ENCODE measurements around the gene ZDHHC17. TPM values are rescaled to one million over a fixed set of nuclear protein-coding genes. Genes with fewer than 3 reads are reported as not detected.

The ZDHHC17 gene
- total RNA-seq, 1 donor from 2014 or later: 42.5 TPM

GRCh38 chr12:76739896-76740295, 24.0 kb upstream of the ZDHHC17 start:
- no peak for TF ChIP-seq CTCF (conservative IDR thresholded peaks at IDR 0.05)
- Mint-ChIP-seq H3K4me1 (ENCODE audit: unreplicated experiment) (no peaks in the 10 kb centered on the region), H3K36me3 (no peaks in the 10 kb centered on the region), H3K9me3 (peaks cover 15% of the 10 kb centered on the region), H3K27me3 (no peaks in the 10 kb centered on the region), H3K4me3 (no peak overlapping the region), H3K27ac (no peak overlapping the region)
- no peak for DNase-seq (ENCODE audit: extremely low spot score, unreplicated experiment)

- Mint-ChIP-seq H3K4me3 (no peak overlapping the region), H3K4me1 (ENCODE audit: unreplicated experiment) (no peaks in the 10 kb centered on the region)
- no peak for TF ChIP-seq CTCF (conservative IDR thresholded peaks at IDR 0.05)
These were observed 23.4 kb upstream of the ZDHHC17 start for GRCh38 chr12:76740501-76740900.

GRCh38 chr12:76745343-76745742, 18.6 kb upstream of the ZDHHC17 start:
- H3K9me3 Mint-ChIP-seq: no peaks in the 10 kb centered on the region
- TF ChIP-seq CTCF (conservative IDR thresholded peaks at IDR 0.05): no peak
- no peaks in the 10 kb centered on the region for H3K36me3 Mint-ChIP-seq
- no peaks in the 10 kb centered on the region for H3K27me3 Mint-ChIP-seq
- no peaks in the 10 kb centered on the region for H3K4me1 Mint-ChIP-seq (ENCODE audit: unreplicated experiment)
- H3K27ac Mint-ChIP-seq: no peak overlapping the region
- no peak for DNase-seq (ENCODE audit: extremely low spot score, unreplicated experiment)
- no peak overlapping the region for H3K4me3 Mint-ChIP-seq

More at GRCh38 chr12:76740501-76740900, 23.4 kb upstream of the ZDHHC17 start:
- no peak for DNase-seq (ENCODE audit: extremely low spot score, unreplicated experiment)
- Mint-ChIP-seq H3K27me3 (no peaks in the 10 kb centered on the region), H3K27ac (no peak overlapping the region), H3K36me3 (no peaks in the 10 kb centered on the region), H3K9me3 (peaks cover 15% of the 10 kb centered on the region)

GRCh38 chr12:76746516-76746915, 17.4 kb upstream of the ZDHHC17 start:
- no peaks in the 10 kb centered on the region for H3K4me1 Mint-ChIP-seq (ENCODE audit: unreplicated experiment)
- DNase-seq (ENCODE audit: extremely low spot score, unreplicated experiment): no peak

GRCh38 chr12:76747245-76747644, 16.7 kb upstream of the ZDHHC17 start:
- Mint-ChIP-seq H3K4me3 (no peak overlapping the region), H3K9me3 (no peaks in the 10 kb centered on the region), H3K36me3 (no peaks in the 10 kb centered on the region), H3K27ac (no peak overlapping the region), H3K27me3 (no peaks in the 10 kb centered on the region), H3K4me1 (ENCODE audit: unreplicated experiment) (no peaks in the 10 kb centered on the region)
- no peak for TF ChIP-seq CTCF (conservative IDR thresholded peaks at IDR 0.05)
- no peak for DNase-seq (ENCODE audit: extremely low spot score, unreplicated experiment)

More at GRCh38 chr12:76746516-76746915, 17.4 kb upstream of the ZDHHC17 start:
- Mint-ChIP-seq H3K36me3 (no peaks in the 10 kb centered on the region), H3K27me3 (no peaks in the 10 kb centered on the region), H3K9me3 (no peaks in the 10 kb centered on the region), H3K4me3 (no peak overlapping the region), H3K27ac (no peak overlapping the region)
- TF ChIP-seq CTCF (conservative IDR thresholded peaks at IDR 0.05): no peak

GRCh38 chr12:76755829-76756379, 8.0 kb upstream of the ZDHHC17 start:
- Mint-ChIP-seq H3K4me1 (ENCODE audit: unreplicated experiment) (no peaks in the 10 kb centered on the region), H3K36me3 (no peaks in the 10 kb centered on the region), H3K4me3 (no peak overlapping the region)

More at GRCh38 chr12:76755829-76756379, 8.0 kb upstream of the ZDHHC17 start:
- Mint-ChIP-seq H3K27me3 (peaks cover 3% of the 10 kb centered on the region), H3K27ac (no peak overlapping the region), H3K9me3 (peaks cover 4% of the 10 kb centered on the region)
- no peak for TF ChIP-seq CTCF (conservative IDR thresholded peaks at IDR 0.05)
- DNase-seq (ENCODE audit: extremely low spot score, unreplicated experiment): no peak
